Stimulated activated CD4-positive, alpha-beta T cell treated with anti-CD3 and anti-CD28 coated beads, Interleukin-12 subunit alpha, Interleukin-12 subunit beta, amount 100 ng/mL, for 4 hours (primary cell): ENCODE measurements around the gene CDC5L.
A peak's percentile ranks its signal among the peaks of the same experiment; 100 is the strongest.

Experiments used
- DNase-seq: peaks from one replicate; pipeline ENCODE4 v3.0.0-alpha.2; 2020

CDC5L gene

GRCh38 chr6:44456070-44456965, 68.8 kb downstream of the CDC5L start:
- peak; percentile 23 for DNase-seq

DNA sequence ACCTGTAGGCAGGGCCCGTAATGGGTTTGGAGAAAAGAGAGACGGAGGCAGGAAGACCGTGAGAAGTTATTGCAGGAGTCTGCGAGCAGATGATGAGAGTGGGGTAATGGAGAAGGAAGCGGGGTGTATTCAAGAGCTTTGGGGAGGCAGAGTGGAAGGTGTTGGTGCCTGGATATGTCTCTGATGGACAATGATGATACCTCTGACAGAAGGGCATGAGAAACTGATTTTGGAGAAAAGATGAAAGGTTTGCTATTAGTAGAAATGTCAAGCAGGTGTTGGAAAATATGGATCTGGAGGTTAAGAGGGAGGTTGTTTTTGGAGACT, 69.4 kb downstream of the CDC5L start:
- DNase-seq = no peak

GRCh38 chr6:44457596-44457995, 70.1 kb downstream of the CDC5L start:
- DNase-seq = no peak

- DNase-seq = no peak
Measured at GRCh38 chr6:44458551-44458950, 71.0 kb downstream of the CDC5L start.

DNA sequence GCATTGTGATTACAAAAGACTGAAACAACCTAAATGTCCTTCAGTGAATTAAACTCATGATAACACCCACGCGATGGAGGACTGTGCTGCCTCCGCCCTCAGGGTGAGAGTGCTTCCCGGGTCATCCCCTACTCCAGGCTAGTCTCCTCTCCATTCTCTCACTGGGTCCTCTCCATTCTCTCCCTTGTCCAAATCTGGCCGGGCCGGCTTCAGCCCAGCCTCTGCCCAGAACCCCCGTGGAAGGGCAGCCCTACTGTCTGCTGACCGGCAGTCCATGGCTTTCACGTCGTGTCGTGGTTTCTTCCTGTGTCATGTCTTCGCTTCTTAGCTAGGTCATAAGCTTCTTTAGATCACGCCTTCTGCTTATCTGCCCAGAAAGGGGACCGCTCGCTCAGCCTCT, 74.8 kb downstream of the CDC5L start:
- DNase-seq = no peak

DNA sequence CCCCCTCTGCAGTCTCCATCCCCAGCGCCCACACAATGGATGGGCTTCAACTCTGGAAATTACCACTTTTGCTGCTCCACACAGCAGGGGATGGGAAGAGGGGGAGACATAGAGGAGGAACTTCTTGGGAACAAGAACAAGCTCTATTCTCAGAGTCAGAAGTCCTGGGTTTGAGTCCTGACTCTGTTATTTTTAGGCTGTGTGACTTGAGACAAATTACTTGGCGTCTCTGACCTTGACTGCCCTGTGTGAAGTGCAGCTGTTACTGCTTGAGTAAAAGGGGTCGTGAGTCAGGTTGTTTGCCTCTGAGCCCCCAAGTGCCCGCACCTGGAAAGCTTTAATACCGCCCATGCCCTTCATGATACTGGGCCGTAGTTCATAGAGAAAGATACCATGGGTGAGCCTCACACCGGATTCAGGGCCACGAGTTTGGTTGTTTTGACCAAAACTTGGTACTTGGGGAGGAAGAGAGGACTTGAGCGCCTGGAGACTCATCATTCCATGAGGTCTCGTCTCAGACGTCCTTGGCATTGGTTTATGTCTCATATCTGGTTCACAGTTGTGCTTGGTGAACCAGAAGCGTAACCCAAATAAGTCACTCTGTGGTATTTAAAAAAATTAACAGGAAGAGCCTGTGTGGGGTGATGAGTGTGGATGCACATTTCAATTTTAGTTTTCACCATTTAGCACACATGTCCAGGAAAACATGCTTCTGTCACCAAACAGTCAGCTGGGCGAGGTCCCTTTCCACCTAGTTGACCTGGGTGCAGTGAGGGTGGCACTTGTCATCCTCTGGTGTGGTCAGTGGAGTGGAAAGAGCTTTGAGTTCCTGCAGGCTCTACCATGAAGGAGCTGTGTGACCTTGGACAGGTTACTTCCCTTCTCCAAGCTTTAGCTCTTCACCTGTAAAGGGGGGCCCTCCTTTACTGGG, 75.6 kb downstream of the CDC5L start:
- DNase-seq = no peak

- DNase-seq = no peak
Measured at GRCh38 chr6:44463728-44464450, 76.4 kb downstream of the CDC5L start.

GRCh38 chr6:44464527-44465310, 77.2 kb downstream of the CDC5L start:
- no peak for DNase-seq

GRCh38 chr6:44466955-44467354, 79.4 kb downstream of the CDC5L start:
- no peak for DNase-seq

GRCh38 chr6:44468835-44469234, 81.3 kb downstream of the CDC5L start:
- no peak for DNase-seq

GRCh38 chr6:44470115-44470464, 82.6 kb downstream of the CDC5L start:
- no peak for DNase-seq

GRCh38 chr6:44470746-44471145, 83.2 kb downstream of the CDC5L start:
- DNase-seq = no peak

GRCh38 chr6:44471271-44471981, 83.9 kb downstream of the CDC5L start:
- no peak for DNase-seq

- no peak for DNase-seq
Measured at GRCh38 chr6:44472250-44472945, 84.9 kb downstream of the CDC5L start.

- DNase-seq = no peak
Measured at GRCh38 chr6:44473393-44474189, 86.1 kb downstream of the CDC5L start.

DNA sequence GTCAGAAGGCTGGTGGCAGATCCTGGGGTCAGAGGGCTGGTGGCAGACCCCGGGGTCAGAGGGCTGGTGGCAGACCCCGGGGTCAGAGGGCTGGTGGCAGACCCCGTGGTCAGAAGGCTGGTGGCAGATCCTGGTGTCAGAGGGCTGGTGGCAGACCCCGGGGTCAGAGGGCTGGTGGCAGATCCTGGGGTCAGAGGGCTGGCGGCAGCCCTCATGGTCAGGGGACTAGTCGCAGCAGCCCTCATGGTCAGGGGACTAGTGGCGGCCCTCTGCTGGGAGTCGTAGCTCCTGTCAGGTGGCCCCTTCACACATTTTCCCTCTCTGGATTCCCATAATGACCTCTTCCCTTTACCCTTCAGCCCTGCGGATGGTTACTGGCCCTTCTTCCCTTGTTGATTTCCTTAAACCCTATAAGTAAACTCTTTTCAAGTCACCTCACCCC, 86.7 kb downstream of the CDC5L start:
- no peak for DNase-seq

GRCh38 chr6:44474643-44475042, 87.1 kb downstream of the CDC5L start:
- DNase-seq = no peak

DNA sequence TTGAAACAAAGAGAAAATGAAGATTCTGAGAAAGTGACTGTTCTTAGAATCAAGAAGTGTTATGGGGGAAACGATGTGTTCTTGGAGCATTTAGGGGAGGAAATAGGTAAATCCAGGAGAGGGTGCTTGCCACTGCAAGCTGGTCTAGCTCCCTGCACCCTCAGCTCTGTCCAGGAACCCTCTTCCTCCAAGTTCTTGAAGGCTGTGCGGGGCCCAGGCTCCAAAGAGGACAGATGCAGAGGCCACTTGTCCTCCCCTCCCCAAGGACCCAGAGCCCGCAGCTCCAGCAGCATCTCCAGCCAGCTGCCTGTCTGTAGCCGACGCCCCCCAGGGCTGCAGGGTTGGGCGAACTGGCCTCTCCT, 87.9 kb downstream of the CDC5L start:
- no peak for DNase-seq

GRCh38 chr6:44475779-44476434, 88.4 kb downstream of the CDC5L start:
- DNase-seq = peak; percentile 69

DNA sequence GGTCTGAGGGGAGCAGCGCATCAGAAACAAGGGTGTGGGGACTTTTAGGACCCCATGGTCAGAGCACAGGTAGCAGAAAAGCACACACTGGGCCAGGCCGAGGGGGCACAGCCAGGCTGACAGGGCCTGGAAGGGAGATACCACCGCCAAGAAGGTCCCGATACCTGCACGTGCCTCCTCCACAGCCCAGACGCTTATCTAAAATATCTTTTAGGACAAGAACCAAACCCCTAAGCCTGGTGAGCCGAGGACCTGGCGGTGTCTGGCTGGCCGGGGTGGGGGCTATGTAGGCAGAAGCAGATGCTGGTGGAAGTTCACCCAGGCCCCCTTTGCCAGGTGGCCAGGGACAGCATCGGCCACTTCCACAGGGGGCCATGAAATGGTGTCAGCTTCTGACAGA, 89.3 kb downstream of the CDC5L start:
- no peak for DNase-seq
